ENCODE data around the gene PER1.

The PER1 gene

GRCh38 chr17:8166731-8167130, 14.5 kb upstream of the PER1 start:
- TF ChIP-seq CTCF (IDR thresholded peaks at IDR 0.05; ENCODE audit: low read depth, low read length): no peak
- TF ChIP-seq MAX (IDR thresholded peaks at IDR 0.05; ENCODE audit: low read depth, low read length): no peak
- TF ChIP-seq MYC (IDR thresholded peaks at IDR 0.05; ENCODE audit: low read depth, low read length): no peak
- DNase-seq (ENCODE audit: low read depth): no peak
- no peak overlapping the region for H3K4me3 ChIP-seq (ENCODE audit: low read depth, low read length)

- no peak overlapping the region for H3K4me3 ChIP-seq (ENCODE audit: low read depth, low read length)
- TF ChIP-seq CTCF (IDR thresholded peaks at IDR 0.05; ENCODE audit: low read depth, low read length) (no peak), MAX (IDR thresholded peaks at IDR 0.05; ENCODE audit: low read depth, low read length) (no peak), MYC (IDR thresholded peaks at IDR 0.05; ENCODE audit: low read depth, low read length) (no peak), POLR2A (IDR thresholded peaks at IDR 0.05; ENCODE audit: extremely low read depth, insufficient read length) (no peak)
- DNase-seq (ENCODE audit: low read depth): no peak
Observed at GRCh38 chr17:8164815-8165131, 12.6 kb upstream of the PER1 start.

- no peak overlapping the region for H3K4me3 ChIP-seq (ENCODE audit: low read depth, low read length)
- TF ChIP-seq MYC (IDR thresholded peaks at IDR 0.05; ENCODE audit: low read depth, low read length) (no peak), MAX (IDR thresholded peaks at IDR 0.05; ENCODE audit: low read depth, low read length) (no peak), CTCF (IDR thresholded peaks at IDR 0.05; ENCODE audit: low read depth, low read length) (no peak), POLR2A (IDR thresholded peaks at IDR 0.05; ENCODE audit: extremely low read depth, insufficient read length) (no peak)
- peak; percentile 85 for DNase-seq (ENCODE audit: low read depth)
Observed at GRCh38 chr17:8163978-8164814, 12.0 kb upstream of the PER1 start.

- DNase-seq (ENCODE audit: low read depth): no peak
- TF ChIP-seq MAX (IDR thresholded peaks at IDR 0.05; ENCODE audit: low read depth, low read length) (no peak), CTCF (IDR thresholded peaks at IDR 0.05; ENCODE audit: low read depth, low read length) (no peak)
- peak overlapping the region; percentile 11 for H3K4me3 ChIP-seq (ENCODE audit: low read depth, low read length)
Observed at GRCh38 chr17:8162997-8163977, 11.1 kb upstream of the PER1 start.

GRCh38 chr17:8162233-8162996, 10.2 kb upstream of the PER1 start, which contains the start of gene VAMP2:
Gene VAMP2 (minus strand): TSS chr17:8162948. CDS start chr17:8162879, 69 bp downstream.
- H3K4me3 ChIP-seq (ENCODE audit: low read depth, low read length): peak within 1 kb of the TSS; percentile 71
- TF ChIP-seq CTCF (IDR thresholded peaks at IDR 0.05; ENCODE audit: low read depth, low read length): no peak
- TF ChIP-seq MAX (IDR thresholded peaks at IDR 0.05; ENCODE audit: low read depth, low read length): no peak
- peak; percentile 47 for TF ChIP-seq POLR2A (IDR thresholded peaks at IDR 0.05; ENCODE audit: extremely low read depth, insufficient read length)
- peak; percentile 63 for DNase-seq (ENCODE audit: low read depth)

All from NB4 (cell line).